GM23248 (cell line): ENCODE results near the gene PAXIP1. TPM values are rescaled to one million over a fixed set of nuclear protein-coding genes. Genes with fewer than 3 reads are reported as not detected.

Experiments used
- DNase-seq: peaks from one replicate; pipeline ENCODE4 v3.0.0-alpha.2; 2015
- H2AFZ ChIP-seq: fragments of 200-600 bp; sonication (generic); 2 replicates; pipeline ENCODE4 v1.6.1; 2016; ENCODE audit warnings: antibody characterized with exemption
- H3F3A ChIP-seq: fragments of 200-600 bp; sonication (generic); 2 replicates; pipeline ENCODE4 v1.6.1; 2016; ENCODE audit warnings: mild to moderate bottlenecking, antibody characterized with exemption, mixed run types; ENCODE audit not compliant: insufficient read depth
- H3K27ac ChIP-seq: fragments of 200-600 bp; sonication (generic); 2 replicates; pipeline ENCODE4 v1.5.1; 2016; ENCODE audit warnings: mild to moderate bottlenecking
- H3K27me3 ChIP-seq: fragments of 200-600 bp; sonication (generic); replicated peaks from 2 replicates; pipeline ENCODE4 v1.6.1; 2016; ENCODE audit warnings: mild to moderate bottlenecking; ENCODE audit not compliant: insufficient read depth
- H3K36me3 ChIP-seq: fragments of 200-600 bp; sonication (generic); 2 replicates; pipeline ENCODE4 v1.6.1; 2016; ENCODE audit warnings: low read depth, mild to moderate bottlenecking
- H3K4me1 ChIP-seq: fragments of 200-600 bp; sonication (generic); 2 replicates; pipeline ENCODE4 v1.6.1; 2016; ENCODE audit warnings: mild to moderate bottlenecking; ENCODE audit not compliant: insufficient read depth
- H3K4me2 ChIP-seq: fragments of 200-600 bp; sonication (generic); one replicate; pipeline ENCODE4 v1.6.1; 2016; ENCODE audit warnings: mild to moderate bottlenecking; ENCODE audit not compliant: unreplicated experiment
- H3K4me3 ChIP-seq: fragments of 200-600 bp; sonication (generic); 2 replicates; pipeline ENCODE4 v1.5.1; 2016; ENCODE audit warnings: mild to moderate bottlenecking
- H3K79me2 ChIP-seq: fragments of 200-600 bp; sonication (generic); 2 replicates; pipeline ENCODE4 v1.6.1; 2016; ENCODE audit warnings: mild to moderate bottlenecking; ENCODE audit not compliant: insufficient read depth
- H3K9ac ChIP-seq: fragments of 200-600 bp; sonication (generic); 2 replicates; pipeline ENCODE4 v1.6.1; 2016; ENCODE audit warnings: mild to moderate bottlenecking
- H3K9me2 ChIP-seq: fragments of 200-600 bp; sonication (generic); 2 replicates; pipeline ENCODE4 v1.6.1; 2016; ENCODE audit warnings: mixed run types, mild to moderate bottlenecking, moderate library complexity; ENCODE audit not compliant: insufficient read depth
- H3K9me3 ChIP-seq: fragments of 200-600 bp; sonication (generic); one replicate; pipeline ENCODE4 v1.6.1; 2017; ENCODE audit warnings: low read depth
- H4K20me1 ChIP-seq: fragments of 200-600 bp; sonication (generic); 2 replicates; pipeline ENCODE4 v1.6.0; 2016; ENCODE audit not compliant: insufficient read depth
- EZH2 ChIP-seq: fragments of 200-600 bp; sonication (generic); IDR thresholded peaks from 2 replicates; pipeline ENCODE4 v1.6.1; 2018; ENCODE audit warnings: antibody characterized with exemption, mild to moderate bottlenecking; ENCODE audit not compliant: insufficient read depth, poor library complexity, severe bottlenecking
- EZH2phosphoT487 ChIP-seq: fragments of 200-600 bp; sonication (generic); IDR thresholded peaks from 2 replicates; pipeline ENCODE4 v1.6.1; 2018; ENCODE audit warnings: antibody characterized with exemption, moderate library complexity, mild to moderate bottlenecking, low read depth; ENCODE audit not compliant: insufficient read depth
- WGBS, 2 experiments: methylation state at CpG; one replicate each; pipeline ENCODE4 v1.1.6; 2015 to 2017; ENCODE audit warnings: low lambda C conversion rate in 2 of 2, low coverage in 1 of 2; ENCODE audit errors: missing lambda C conversion rate in 2 of 2; 5-methylcytosine and 5-hydroxymethylcytosine counted together
- in situ Hi-C: fragments of 300-500 bp; cut with MboI; formaldehyde crosslinking; loops from 2 replicates; pipeline ENCODE4 v1.15.0; 2020
- polyA plus RNA-seq: library from polyadenylated mRNA; unstranded; fragments of >200 nt; fragmentation: Nextera tagmentation; extraction: Ambion mirVana; gene quantifications from 2 replicates; pipeline ENCODE4 v1.2.1, GENCODE V29; 2016
- total RNA-seq: library from RNA; depleted of rRNA; stranded (reverse); fragments of >200 nt; shearing (Covaris generic); gene quantifications from 2 replicates; pipeline ENCODE4 v1.2.3, GENCODE V29; 2014

The PAXIP1 gene
- total and polyA plus RNA-seq, 2 experiments from 2014 or later = 1.8 to 5.8 TPM

DNA sequence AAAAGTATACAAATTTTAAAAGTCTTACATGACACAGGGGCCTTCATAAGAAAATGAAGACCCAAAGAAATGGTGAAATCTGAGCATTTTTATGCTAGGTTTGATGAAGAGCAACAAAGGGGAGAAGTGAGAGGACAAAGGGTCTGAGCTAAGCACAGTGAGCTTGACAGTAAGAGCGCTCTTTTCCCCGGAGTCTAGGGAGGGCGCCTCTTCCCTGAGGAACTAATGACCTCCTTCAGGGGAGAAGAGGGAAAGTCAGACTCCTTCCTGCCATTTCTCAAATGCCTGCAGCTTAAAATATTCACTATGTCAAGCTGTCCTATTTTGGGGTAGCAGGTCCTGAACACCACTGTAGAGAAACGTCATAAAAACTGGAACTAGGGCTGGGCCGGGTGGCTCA lies 18.1 kb upstream of the PAXIP1 start:
- H3K36me3 ChIP-seq = no peaks in the 10 kb centered on the region
- H3K27ac ChIP-seq = no peak overlapping the region
- H3K79me2 ChIP-seq = no peaks in the 10 kb centered on the region
- TF ChIP-seq EZH2phosphoT487 (no peak), EZH2 (no peak)
- no peak overlapping the region for H2AFZ ChIP-seq
- H3K4me3 ChIP-seq = no peak overlapping the region
- H3K4me1 ChIP-seq = no peaks in the 10 kb centered on the region
- no peaks in the 10 kb centered on the region for H3K9me3 ChIP-seq
- no peaks in the 10 kb centered on the region for H3K27me3 ChIP-seq
- WGBS, 2 experiments = 52 to 59% methylated on average over 5 of the region's 5 CpGs
- no peaks in the 10 kb centered on the region for H3F3A ChIP-seq
- H3K9ac ChIP-seq = no peak overlapping the region
- no peak for DNase-seq
- no peaks in the 10 kb centered on the region for H3K9me2 ChIP-seq
- H4K20me1 ChIP-seq = no peaks in the 10 kb centered on the region
- in situ Hi-C loops = no loop called here
- no peak overlapping the region for H3K4me2 ChIP-seq

DNA sequence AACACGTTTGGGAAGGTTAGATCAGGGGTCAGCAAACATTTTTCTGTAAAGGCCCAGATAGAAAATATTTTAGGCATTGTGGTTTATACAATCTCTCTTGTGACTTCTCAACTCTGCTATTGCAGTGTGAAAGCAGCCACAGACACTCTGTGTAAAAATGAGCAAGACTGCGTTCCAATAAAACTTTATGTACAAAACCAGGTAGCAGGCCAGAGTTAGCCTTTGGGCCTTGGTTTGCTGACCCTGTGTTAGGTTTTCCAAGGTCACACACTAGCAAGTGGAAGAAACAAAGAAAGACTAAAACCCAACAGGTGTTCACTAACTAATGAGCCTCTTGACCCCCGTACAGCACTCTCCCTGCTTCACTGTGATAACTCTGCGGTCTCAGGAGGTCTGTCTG lies 14.9 kb upstream of the PAXIP1 start:
- no peak overlapping the region for H3K4me3 ChIP-seq
- H3K9me3 ChIP-seq = no peaks in the 10 kb centered on the region
- H3F3A ChIP-seq = no peaks in the 10 kb centered on the region
- no peaks in the 10 kb centered on the region; the same call in 1 of the 2 replicates for H3K27me3 ChIP-seq
- TF ChIP-seq EZH2phosphoT487 (no peak), EZH2 (no peak)
- no peaks in the 10 kb centered on the region for H3K36me3 ChIP-seq
- no peak overlapping the region for H3K27ac ChIP-seq
- DNase-seq = no peak
- no peaks in the 10 kb centered on the region for H3K9me2 ChIP-seq
- H4K20me1 ChIP-seq = no peaks in the 10 kb centered on the region
- WGBS, 2 experiments = 46 to 52% methylated on average over 4 of the region's 4 CpGs
- no peaks in the 10 kb centered on the region for H3K4me1 ChIP-seq
- no peaks in the 10 kb centered on the region for H3K79me2 ChIP-seq
- in situ Hi-C loops = no loop called here
- H3K4me2 ChIP-seq = no peak overlapping the region
- no peak overlapping the region for H2AFZ ChIP-seq
- H3K9ac ChIP-seq = no peak overlapping the region

DNA sequence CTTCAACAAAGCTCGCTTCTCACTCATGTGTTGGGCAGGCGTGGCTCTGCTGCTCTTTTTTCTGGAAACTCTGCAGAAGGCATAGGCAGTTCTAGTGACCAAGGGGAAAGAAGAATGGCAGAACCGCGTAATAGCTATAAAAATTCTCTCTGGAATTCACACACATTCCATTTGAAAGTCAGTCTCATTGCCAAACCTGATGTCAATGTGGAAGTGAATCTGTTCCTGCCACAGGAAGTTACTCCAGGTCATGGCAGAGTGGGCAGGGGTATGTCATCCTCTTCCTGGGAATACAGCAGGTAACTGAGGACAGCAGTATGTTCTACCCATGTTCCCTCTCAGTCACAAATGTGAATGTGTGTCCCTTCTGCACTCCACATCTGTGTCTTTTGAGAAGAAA lies 8.2 kb upstream of the PAXIP1 start:
- H3K36me3 ChIP-seq = no peaks in the 10 kb centered on the region
- no peak overlapping the region for H2AFZ ChIP-seq
- H4K20me1 ChIP-seq = no peaks in the 10 kb centered on the region
- in situ Hi-C loops = no loop called here
- no peak overlapping the region for H3K4me3 ChIP-seq
- no peak overlapping the region for H3K9ac ChIP-seq
- DNase-seq = peak; percentile 2
- no peak for TF ChIP-seq EZH2
- TF ChIP-seq EZH2phosphoT487 = no peak
- H3K4me2 ChIP-seq = no peak overlapping the region
- no peaks in the 10 kb centered on the region; the same call in 1 of the 2 replicates for H3K27me3 ChIP-seq
- no peaks in the 10 kb centered on the region for H3K79me2 ChIP-seq
- H3K27ac ChIP-seq = no peak overlapping the region
- H3K4me1 ChIP-seq = no peaks in the 10 kb centered on the region
- H3K9me3 ChIP-seq = no peaks in the 10 kb centered on the region
- 30 to 42% methylated on average over 4 of the region's 4 CpGs for WGBS, 2 experiments
- no peaks in the 10 kb centered on the region for H3K9me2 ChIP-seq
- no peaks in the 10 kb centered on the region for H3F3A ChIP-seq

DNA sequence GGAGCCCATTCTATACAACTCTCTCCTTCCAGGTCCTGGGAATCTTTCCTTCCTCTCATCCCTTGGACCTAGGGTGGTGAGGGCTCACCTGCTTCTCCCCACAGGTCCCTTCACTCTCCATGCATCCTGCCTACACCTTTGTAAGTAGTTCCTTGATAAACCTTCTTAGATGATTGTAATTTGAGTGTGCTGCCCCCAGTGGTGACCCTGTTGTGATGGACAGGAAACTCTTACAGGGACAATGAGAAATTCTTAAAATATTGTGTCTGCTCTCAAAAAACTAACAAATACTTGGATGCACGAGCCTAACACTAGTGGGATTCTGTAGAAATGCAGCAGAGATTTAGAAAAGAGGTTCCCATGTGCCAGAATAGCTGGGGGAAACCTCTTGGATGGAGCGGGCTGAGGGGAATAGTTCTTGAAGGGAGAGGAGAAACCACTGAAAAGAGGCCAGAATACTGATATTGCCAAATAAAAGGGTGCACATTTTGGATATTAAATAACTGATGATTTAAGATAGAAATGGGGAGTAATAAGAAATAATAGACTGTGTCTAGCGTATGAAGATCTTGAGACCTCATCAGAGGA lies 6.7 kb upstream of the PAXIP1 start:
- no peak overlapping the region for H3K27ac ChIP-seq
- H3K9me2 ChIP-seq = no peaks in the 10 kb centered on the region
- in situ Hi-C loops = no loop called here
- H4K20me1 ChIP-seq = no peaks in the 10 kb centered on the region
- no peak for DNase-seq
- H3K79me2 ChIP-seq = peaks cover 4% of the 10 kb centered on the region; the same call in 1 of the 2 replicates
- H3K9ac ChIP-seq = no peak overlapping the region
- no peaks in the 10 kb centered on the region for H3K9me3 ChIP-seq
- no peak overlapping the region for H3K4me2 ChIP-seq
- no peaks in the 10 kb centered on the region; the same call in 1 of the 2 replicates for H3K36me3 ChIP-seq
- no peak overlapping the region for H2AFZ ChIP-seq
- TF ChIP-seq EZH2phosphoT487 (no peak), EZH2 (no peak)
- WGBS, 2 experiments = 65 to 67% methylated on average over 3 of the region's 3 CpGs
- no peaks in the 10 kb centered on the region; the same call in 1 of the 2 replicates for H3K27me3 ChIP-seq
- no peaks in the 10 kb centered on the region for H3K4me1 ChIP-seq
- no peak overlapping the region for H3K4me3 ChIP-seq
- no peaks in the 10 kb centered on the region for H3F3A ChIP-seq
